ENCODE results near the gene DUSP28.

DNA sequence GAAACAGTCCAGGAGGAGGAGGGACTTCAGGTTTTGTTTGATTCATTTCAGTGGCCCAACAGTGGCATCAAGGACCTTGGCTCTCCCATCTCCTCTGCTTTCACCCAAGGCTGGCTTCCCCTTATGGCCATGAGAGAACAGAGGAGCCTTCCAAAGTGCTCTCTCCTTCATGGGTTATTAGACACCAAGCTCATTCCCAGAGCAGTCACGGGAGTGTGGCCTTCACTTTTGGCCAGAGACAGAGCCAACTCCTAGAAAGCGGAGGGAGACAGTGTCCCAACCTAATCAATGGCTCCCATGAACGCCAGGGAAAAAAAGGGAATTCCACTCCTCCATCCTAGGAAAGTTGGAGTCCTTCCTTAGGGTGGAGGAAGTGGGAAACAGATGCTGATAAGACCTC lies 871 bp upstream of the DUSP28 start:
- no peak for TF ChIP-seq POLR2AphosphoS5 (IDR thresholded peaks at IDR 0.05; ENCODE audit: low read depth)
- TF ChIP-seq, protein P1, sequence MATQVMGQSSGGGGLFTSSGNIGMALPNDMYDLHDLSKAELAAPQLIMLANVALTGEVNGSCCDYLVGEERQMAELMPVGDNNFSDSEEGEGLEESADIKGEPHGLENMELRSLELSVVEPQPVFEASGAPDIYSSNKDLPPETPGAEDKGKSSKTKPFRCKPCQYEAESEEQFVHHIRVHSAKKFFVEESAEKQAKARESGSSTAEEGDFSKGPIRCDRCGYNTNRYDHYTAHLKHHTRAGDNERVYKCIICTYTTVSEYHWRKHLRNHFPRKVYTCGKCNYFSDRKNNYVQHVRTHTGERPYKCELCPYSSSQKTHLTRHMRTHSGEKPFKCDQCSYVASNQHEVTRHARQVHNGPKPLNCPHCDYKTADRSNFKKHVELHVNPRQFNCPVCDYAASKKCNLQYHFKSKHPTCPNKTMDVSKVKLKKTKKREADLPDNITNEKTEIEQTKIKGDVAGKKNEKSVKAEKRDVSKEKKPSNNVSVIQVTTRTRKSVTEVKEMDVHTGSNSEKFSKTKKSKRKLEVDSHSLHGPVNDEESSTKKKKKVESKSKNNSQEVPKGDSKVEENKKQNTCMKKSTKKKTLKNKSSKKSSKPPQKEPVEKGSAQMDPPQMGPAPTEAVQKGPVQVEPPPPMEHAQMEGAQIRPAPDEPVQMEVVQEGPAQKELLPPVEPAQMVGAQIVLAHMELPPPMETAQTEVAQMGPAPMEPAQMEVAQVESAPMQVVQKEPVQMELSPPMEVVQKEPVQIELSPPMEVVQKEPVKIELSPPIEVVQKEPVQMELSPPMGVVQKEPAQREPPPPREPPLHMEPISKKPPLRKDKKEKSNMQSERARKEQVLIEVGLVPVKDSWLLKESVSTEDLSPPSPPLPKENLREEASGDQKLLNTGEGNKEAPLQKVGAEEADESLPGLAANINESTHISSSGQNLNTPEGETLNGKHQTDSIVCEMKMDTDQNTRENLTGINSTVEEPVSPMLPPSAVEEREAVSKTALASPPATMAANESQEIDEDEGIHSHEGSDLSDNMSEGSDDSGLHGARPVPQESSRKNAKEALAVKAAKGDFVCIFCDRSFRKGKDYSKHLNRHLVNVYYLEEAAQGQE (IDR thresholded peaks at IDR 0.05; ENCODE audit: unreplicated experiment), result no peak
- TF ChIP-seq, protein P2, sequence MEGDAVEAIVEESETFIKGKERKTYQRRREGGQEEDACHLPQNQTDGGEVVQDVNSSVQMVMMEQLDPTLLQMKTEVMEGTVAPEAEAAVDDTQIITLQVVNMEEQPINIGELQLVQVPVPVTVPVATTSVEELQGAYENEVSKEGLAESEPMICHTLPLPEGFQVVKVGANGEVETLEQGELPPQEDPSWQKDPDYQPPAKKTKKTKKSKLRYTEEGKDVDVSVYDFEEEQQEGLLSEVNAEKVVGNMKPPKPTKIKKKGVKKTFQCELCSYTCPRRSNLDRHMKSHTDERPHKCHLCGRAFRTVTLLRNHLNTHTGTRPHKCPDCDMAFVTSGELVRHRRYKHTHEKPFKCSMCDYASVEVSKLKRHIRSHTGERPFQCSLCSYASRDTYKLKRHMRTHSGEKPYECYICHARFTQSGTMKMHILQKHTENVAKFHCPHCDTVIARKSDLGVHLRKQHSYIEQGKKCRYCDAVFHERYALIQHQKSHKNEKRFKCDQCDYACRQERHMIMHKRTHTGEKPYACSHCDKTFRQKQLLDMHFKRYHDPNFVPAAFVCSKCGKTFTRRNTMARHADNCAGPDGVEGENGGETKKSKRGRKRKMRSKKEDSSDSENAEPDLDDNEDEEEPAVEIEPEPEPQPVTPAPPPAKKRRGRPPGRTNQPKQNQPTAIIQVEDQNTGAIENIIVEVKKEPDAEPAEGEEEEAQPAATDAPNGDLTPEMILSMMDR (conservative IDR thresholded peaks at IDR 0.05; ENCODE audit: low read depth in 2 of 2), result no peak
- no peak for TF ChIP-seq EZH2 (IDR thresholded peaks at IDR 0.05; ENCODE audit: low read depth, unreplicated experiment)
- TF ChIP-seq CREB1 (CRISPR knock-in tag; IDR thresholded peaks at IDR 0.05; ENCODE audit: low read depth), result no peak
- TF ChIP-seq, protein P3, sequence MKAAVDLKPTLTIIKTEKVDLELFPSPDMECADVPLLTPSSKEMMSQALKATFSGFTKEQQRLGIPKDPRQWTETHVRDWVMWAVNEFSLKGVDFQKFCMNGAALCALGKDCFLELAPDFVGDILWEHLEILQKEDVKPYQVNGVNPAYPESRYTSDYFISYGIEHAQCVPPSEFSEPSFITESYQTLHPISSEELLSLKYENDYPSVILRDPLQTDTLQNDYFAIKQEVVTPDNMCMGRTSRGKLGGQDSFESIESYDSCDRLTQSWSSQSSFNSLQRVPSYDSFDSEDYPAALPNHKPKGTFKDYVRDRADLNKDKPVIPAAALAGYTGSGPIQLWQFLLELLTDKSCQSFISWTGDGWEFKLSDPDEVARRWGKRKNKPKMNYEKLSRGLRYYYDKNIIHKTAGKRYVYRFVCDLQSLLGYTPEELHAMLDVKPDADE (IDR thresholded peaks at IDR 0.05), result no peak

Data from GM23338 (cell line).